Measurements from ENCODE around the gene DNASE1.

DNA sequence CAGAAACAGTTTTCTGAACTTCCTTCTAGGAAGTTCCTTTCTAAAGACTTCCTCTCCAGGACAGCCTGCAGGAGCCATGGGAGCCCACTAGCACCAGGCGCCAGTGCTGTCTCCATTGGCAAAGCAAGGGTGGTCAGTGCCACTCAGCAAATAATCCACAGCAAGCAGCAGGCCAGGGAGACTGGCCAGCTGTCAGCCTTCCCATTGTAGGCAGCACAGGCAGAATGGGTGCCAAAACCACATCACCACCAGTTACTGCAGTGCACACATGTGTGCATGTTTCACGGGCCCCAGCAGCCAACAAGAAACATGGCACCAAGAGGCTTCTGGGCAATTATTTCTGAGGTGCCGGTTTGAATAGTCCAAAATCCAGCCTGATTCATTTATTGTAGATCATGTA, 26.7 kb downstream of the DNASE1 start:
- no peak for TF ChIP-seq EP300 (IDR thresholded peaks at IDR 0.05)
- TF ChIP-seq POLR2AphosphoS5 (IDR thresholded peaks at IDR 0.05) = no peak
- TF ChIP-seq POLR2A (IDR thresholded peaks at IDR 0.05) = no peak
- TF ChIP-seq, protein P1, sequence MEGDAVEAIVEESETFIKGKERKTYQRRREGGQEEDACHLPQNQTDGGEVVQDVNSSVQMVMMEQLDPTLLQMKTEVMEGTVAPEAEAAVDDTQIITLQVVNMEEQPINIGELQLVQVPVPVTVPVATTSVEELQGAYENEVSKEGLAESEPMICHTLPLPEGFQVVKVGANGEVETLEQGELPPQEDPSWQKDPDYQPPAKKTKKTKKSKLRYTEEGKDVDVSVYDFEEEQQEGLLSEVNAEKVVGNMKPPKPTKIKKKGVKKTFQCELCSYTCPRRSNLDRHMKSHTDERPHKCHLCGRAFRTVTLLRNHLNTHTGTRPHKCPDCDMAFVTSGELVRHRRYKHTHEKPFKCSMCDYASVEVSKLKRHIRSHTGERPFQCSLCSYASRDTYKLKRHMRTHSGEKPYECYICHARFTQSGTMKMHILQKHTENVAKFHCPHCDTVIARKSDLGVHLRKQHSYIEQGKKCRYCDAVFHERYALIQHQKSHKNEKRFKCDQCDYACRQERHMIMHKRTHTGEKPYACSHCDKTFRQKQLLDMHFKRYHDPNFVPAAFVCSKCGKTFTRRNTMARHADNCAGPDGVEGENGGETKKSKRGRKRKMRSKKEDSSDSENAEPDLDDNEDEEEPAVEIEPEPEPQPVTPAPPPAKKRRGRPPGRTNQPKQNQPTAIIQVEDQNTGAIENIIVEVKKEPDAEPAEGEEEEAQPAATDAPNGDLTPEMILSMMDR (IDR thresholded peaks at IDR 0.05) = no peak

Measured in upper lobe of left lung (tissue), 4 donors.